GM23338 (cell line): Measurements from ENCODE around the gene IDE. TPM values are rescaled to one million over a fixed set of nuclear protein-coding genes. Genes with fewer than 3 reads are reported as not detected.

Source experiments
- ATAC-seq: fragments of 200-7000 bp; cut with Tn5 transposase; 3 replicates; pipeline ENCODE4 v1.9.1; 2020
- DNase-seq: peaks from one replicate; pipeline ENCODE4 v3.0.0-alpha.2; 2015; ENCODE audit warnings: low spot score
- H2AFZ ChIP-seq: fragments of 200-600 bp; sonication (generic); 2 replicates; pipeline ENCODE4 v1.8.0; 2016; ENCODE audit warnings: antibody characterized with exemption, mild to moderate bottlenecking, moderate library complexity
- H3F3A ChIP-seq: fragments of 200-600 bp; sonication (generic); replicated peaks from 2 replicates; pipeline ENCODE4 v1.8.0; 2017; ENCODE audit warnings: antibody characterized with exemption, mixed run types, low read depth
- H3K27ac ChIP-seq: fragments of 200-600 bp; sonication (generic); 2 replicates; pipeline ENCODE4 v1.6.1; 2016; ENCODE audit warnings: low read depth
- H3K27me3 ChIP-seq: fragments of 200-600 bp; sonication (generic); 2 replicates; pipeline ENCODE4 v1.8.0; 2016; ENCODE audit warnings: mild to moderate bottlenecking, mixed run types, moderate library complexity; ENCODE audit not compliant: insufficient read depth
- H3K36me3 ChIP-seq: fragments of 200-600 bp; sonication (generic); 2 replicates; pipeline ENCODE4 v1.8.0; 2016; ENCODE audit warnings: mild to moderate bottlenecking; ENCODE audit not compliant: insufficient read depth
- H3K4me1 ChIP-seq: fragments of 200-600 bp; sonication (generic); 2 replicates; pipeline ENCODE4 v1.8.0; 2016; ENCODE audit warnings: mild to moderate bottlenecking, moderate library complexity; ENCODE audit not compliant: insufficient read depth
- H3K4me2 ChIP-seq: fragments of 200-600 bp; sonication (generic); 2 replicates; pipeline ENCODE4 v1.7.1; 2017; ENCODE audit warnings: mixed run types
- H3K4me3 ChIP-seq: fragments of 200-600 bp; sonication (generic); 2 replicates; pipeline ENCODE4 v1.6.1; 2016; ENCODE audit warnings: mixed run types
- H3K79me2 ChIP-seq: fragments of 200-600 bp; sonication (generic); replicated peaks from 2 replicates; pipeline ENCODE4 v1.8.0; 2017; ENCODE audit warnings: mild to moderate bottlenecking; ENCODE audit not compliant: insufficient read depth
- H3K9me2 ChIP-seq: fragments of 200-600 bp; sonication (generic); 2 replicates; pipeline ENCODE4 v1.8.0; 2017; ENCODE audit not compliant: insufficient read depth
- H4K20me1 ChIP-seq: fragments of 200-600 bp; sonication (generic); replicated peaks from 2 replicates; pipeline ENCODE4 v1.8.0; 2017; ENCODE audit warnings: mild to moderate bottlenecking; ENCODE audit not compliant: insufficient read depth
- H3K27ac Mint-ChIP-seq: 2 replicates; pipeline ENCODE4 v1.8.0; 2020; ENCODE audit warnings: inconsistent platforms, mild to moderate bottlenecking, moderate library complexity, mixed read lengths
- H3K27me3 Mint-ChIP-seq: 3 replicates; pipeline ENCODE4 v1.8.0; 2022; ENCODE audit warnings: low read depth, mild to moderate bottlenecking, moderate library complexity, mixed read lengths, inconsistent platforms; ENCODE audit not compliant: insufficient read depth, poor library complexity
- H3K36me3 Mint-ChIP-seq: 3 replicates; pipeline ENCODE4 v1.8.0; 2021; ENCODE audit warnings: low read depth, mild to moderate bottlenecking, inconsistent platforms, moderate library complexity, mixed read lengths
- H3K4me1 Mint-ChIP-seq: 3 replicates; pipeline ENCODE4 v1.8.0; 2020; ENCODE audit warnings: mild to moderate bottlenecking, inconsistent platforms, mixed read lengths
- H3K4me3 Mint-ChIP-seq: 3 replicates; pipeline ENCODE4 v1.8.0; 2021; ENCODE audit warnings: moderate library complexity, mild to moderate bottlenecking, inconsistent platforms, mixed read lengths
- H3K9me3 Mint-ChIP-seq: 3 replicates; pipeline ENCODE4 v1.8.0; 2020; ENCODE audit warnings: moderate library complexity, mild to moderate bottlenecking, inconsistent platforms, mixed read lengths
- CREB1 ChIP-seq: fragments of 250-450 bp; sonication (Bioruptor Pico); IDR thresholded peaks from 2 replicates; pipeline ENCODE4 v1.5.0; 2020; ENCODE audit warnings: low read depth, mild to moderate bottlenecking, moderate library complexity
- ETS1 ChIP-seq: IDR thresholded peaks from 2 replicates; pipeline ENCODE4 v1.6.1; 2016; ENCODE audit warnings: antibody characterized with exemption
- EZH2 ChIP-seq: fragments of 200-600 bp; sonication (generic); IDR thresholded peaks from one replicate; pipeline ENCODE4 v1.8.0; 2017; ENCODE audit warnings: antibody characterized with exemption, mild to moderate bottlenecking, low read depth; ENCODE audit not compliant: unreplicated experiment
- EZH2phosphoT487 ChIP-seq: fragments of 200-600 bp; sonication (generic); IDR thresholded peaks from one replicate; pipeline ENCODE4 v1.8.1; 2018; ENCODE audit warnings: antibody characterized with exemption; ENCODE audit not compliant: unreplicated experiment
- NANOG ChIP-seq: IDR thresholded peaks from 2 replicates; pipeline ENCODE4 v1.6.1; 2016; ENCODE audit warnings: antibody characterized with exemption, borderline replicate concordance
- POLR2AphosphoS5 ChIP-seq: IDR thresholded peaks from 2 replicates; pipeline ENCODE4 v1.6.1; 2016; ENCODE audit warnings: antibody characterized with exemption, low read depth
- ZNF114 ChIP-seq: fragments of 250-450 bp; sonication (Bioruptor Pico); IDR thresholded peaks from 2 replicates; pipeline ENCODE4 v1.5.0; 2020; ENCODE audit warnings: mild to moderate bottlenecking, moderate library complexity
- ZNF331 ChIP-seq: fragments of 250-450 bp; sonication (Bioruptor Pico); IDR thresholded peaks from 2 replicates; pipeline ENCODE4 v1.5.0; 2020; ENCODE audit warnings: low read depth, mild to moderate bottlenecking, moderate library complexity
- ZNF462 ChIP-seq: fragments of 250-450 bp; sonication (Bioruptor Pico); IDR thresholded peaks from 2 replicates; pipeline ENCODE4 v1.5.0; 2020; ENCODE audit warnings: mild to moderate bottlenecking, moderate library complexity
- polyA plus RNA-seq: library from polyadenylated mRNA; unstranded; fragments of >200 nt; fragmentation: Nextera tagmentation; extraction: Ambion mirVana; gene quantifications from 2 replicates; pipeline ENCODE4 v1.2.1, GENCODE V29; 2016
- total RNA-seq: library from RNA; depleted of rRNA; stranded (reverse); fragments of >200 nt; shearing (Covaris generic); gene quantifications from 2 replicates; pipeline ENCODE4 v1.2.3, GENCODE V29; 2014
- TF ChIP-seq, protein P1 (sequence below): IDR thresholded peaks from one replicate; pipeline ENCODE4 v1.6.1; 2018; ENCODE audit warnings: antibody characterized with exemption; ENCODE audit not compliant: unreplicated experiment

Gene IDE
- total and polyA plus RNA-seq, 2 experiments from 2014 or later, result 12.9 to 36.3 TPM

GRCh38 chr10:92464364-92464763 is 109.5 kb downstream of the IDE start:
- H3K36me3 ChIP-seq, result peaks cover 19% of the 10 kb centered on the region
- H2AFZ ChIP-seq, result no peak overlapping the region
- no peak for DNase-seq
- H3K4me1 Mint-ChIP-seq, result no peaks in the 10 kb centered on the region
- no peak overlapping the region for H3K27ac ChIP-seq
- H3K27me3 ChIP-seq, result no peaks in the 10 kb centered on the region
- H3K4me3 ChIP-seq, result no peak overlapping the region
- no peaks in the 10 kb centered on the region for H3K79me2 ChIP-seq
- no peaks in the 10 kb centered on the region for H3K9me3 Mint-ChIP-seq
- H3K27me3 Mint-ChIP-seq, result peaks cover 3% of the 10 kb centered on the region
- H4K20me1 ChIP-seq, result 0 out of 2 replicates have a peak, but pooled peaks cover 2% of the 10 kb centered on the region
- no peak overlapping the region for H3K27ac Mint-ChIP-seq
- H3K4me3 Mint-ChIP-seq, result no peak overlapping the region
- no peaks in the 10 kb centered on the region for H3K4me1 ChIP-seq
- H3K4me2 ChIP-seq, result no peak overlapping the region
- ATAC-seq, result no peak
- peaks cover 39% of the 10 kb centered on the region for H3K36me3 Mint-ChIP-seq
- H3K9me2 ChIP-seq, result no peaks in the 10 kb centered on the region
- no peaks in the 10 kb centered on the region for H3F3A ChIP-seq
- TF ChIP-seq CREB1 (CRISPR knock-in tag) (no peak), ZNF331 (CRISPR knock-in tag) (no peak), EZH2 (no peak), NANOG (no peak), ZNF114 (no peak), ETS1 (no peak), POLR2AphosphoS5 (no peak), EZH2phosphoT487 (no peak), ZNF462 (CRISPR knock-in tag) (no peak)
- TF ChIP-seq, protein P1, sequence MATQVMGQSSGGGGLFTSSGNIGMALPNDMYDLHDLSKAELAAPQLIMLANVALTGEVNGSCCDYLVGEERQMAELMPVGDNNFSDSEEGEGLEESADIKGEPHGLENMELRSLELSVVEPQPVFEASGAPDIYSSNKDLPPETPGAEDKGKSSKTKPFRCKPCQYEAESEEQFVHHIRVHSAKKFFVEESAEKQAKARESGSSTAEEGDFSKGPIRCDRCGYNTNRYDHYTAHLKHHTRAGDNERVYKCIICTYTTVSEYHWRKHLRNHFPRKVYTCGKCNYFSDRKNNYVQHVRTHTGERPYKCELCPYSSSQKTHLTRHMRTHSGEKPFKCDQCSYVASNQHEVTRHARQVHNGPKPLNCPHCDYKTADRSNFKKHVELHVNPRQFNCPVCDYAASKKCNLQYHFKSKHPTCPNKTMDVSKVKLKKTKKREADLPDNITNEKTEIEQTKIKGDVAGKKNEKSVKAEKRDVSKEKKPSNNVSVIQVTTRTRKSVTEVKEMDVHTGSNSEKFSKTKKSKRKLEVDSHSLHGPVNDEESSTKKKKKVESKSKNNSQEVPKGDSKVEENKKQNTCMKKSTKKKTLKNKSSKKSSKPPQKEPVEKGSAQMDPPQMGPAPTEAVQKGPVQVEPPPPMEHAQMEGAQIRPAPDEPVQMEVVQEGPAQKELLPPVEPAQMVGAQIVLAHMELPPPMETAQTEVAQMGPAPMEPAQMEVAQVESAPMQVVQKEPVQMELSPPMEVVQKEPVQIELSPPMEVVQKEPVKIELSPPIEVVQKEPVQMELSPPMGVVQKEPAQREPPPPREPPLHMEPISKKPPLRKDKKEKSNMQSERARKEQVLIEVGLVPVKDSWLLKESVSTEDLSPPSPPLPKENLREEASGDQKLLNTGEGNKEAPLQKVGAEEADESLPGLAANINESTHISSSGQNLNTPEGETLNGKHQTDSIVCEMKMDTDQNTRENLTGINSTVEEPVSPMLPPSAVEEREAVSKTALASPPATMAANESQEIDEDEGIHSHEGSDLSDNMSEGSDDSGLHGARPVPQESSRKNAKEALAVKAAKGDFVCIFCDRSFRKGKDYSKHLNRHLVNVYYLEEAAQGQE, result no peak
